PC-3 (cell line): ENCODE results near the gene THADA. TPM values are rescaled to one million over a fixed set of nuclear protein-coding genes. Genes with fewer than 3 reads are reported as not detected.

Experiments used
- ATAC-seq: fragments of 200-7000 bp; cut with Tn5 transposase; 2 replicates; pipeline ENCODE4 v1.9.1; 2020; ENCODE audit warnings: mild to moderate bottlenecking, moderate library complexity
- BruUV-seq: library from RNA; stranded (reverse); fragments of 400-500 nt; replicated peaks from 2 replicates; lab custom pipeline; 2021; lab: Mats Ljungman, UMichigan
- CTCF ChIA-PET: fragments of 300-600 bp; sonication (Branson Sonifier 250); formaldehyde crosslinking; loops from one replicate; lab custom pipeline; 2022; ENCODE audit warnings: antibody characterized with exemption; lab: Charles Lee
- POLR2A ChIA-PET: fragments of 300-600 bp; sonication (Branson Sonifier 250); formaldehyde crosslinking; loops from one replicate; lab custom pipeline; 2022; ENCODE audit warnings: antibody characterized with exemption; ENCODE audit not compliant: unreplicated experiment; lab: Charles Lee
- DNase-seq: peaks from one replicate; pipeline ENCODE4 v3.0.0-alpha.2; 2015
- H2AFZ ChIP-seq: fragments of 300-600 bp; sonication (generic); 2 replicates; pipeline ENCODE4 v1.6.0; 2016; ENCODE audit warnings: antibody characterized with exemption, low read length
- H3F3A ChIP-seq: fragments of 300-600 bp; sonication (generic); one replicate; pipeline ENCODE4 v1.6.0; 2017; ENCODE audit warnings: antibody characterized with exemption, low read length, control low read depth, mild to moderate bottlenecking; ENCODE audit not compliant: unreplicated experiment
- H3K27ac ChIP-seq: fragments of 300-600 bp; sonication (generic); 2 replicates; pipeline ENCODE4 v1.5.1; 2016; ENCODE audit warnings: mild to moderate bottlenecking, low read length
- H3K27me3 ChIP-seq: fragments of 300-600 bp; sonication (generic); 2 replicates; pipeline ENCODE4 v1.6.1; 2016; ENCODE audit warnings: low read length, mixed read lengths
- H3K36me3 ChIP-seq: fragments of 300-600 bp; sonication (generic); 2 replicates; pipeline ENCODE4 v1.6.1; 2016; ENCODE audit warnings: low read depth, mixed run types, low read length, mixed read lengths
- H3K4me1 ChIP-seq: fragments of 300-600 bp; sonication (generic); 2 replicates; pipeline ENCODE4 v1.5.1; 2016; ENCODE audit warnings: low read length; ENCODE audit not compliant: insufficient read depth
- H3K4me2 ChIP-seq: fragments of 300-600 bp; sonication (generic); 2 replicates; pipeline ENCODE4 v1.6.0; 2016; ENCODE audit warnings: low read length
- H3K4me3 ChIP-seq: fragments of 300-600 bp; sonication (generic); 2 replicates; pipeline ENCODE4 v1.5.1; 2016; ENCODE audit warnings: mild to moderate bottlenecking, low read length, mixed read lengths
- H3K79me2 ChIP-seq: fragments of 300-600 bp; sonication (generic); 2 replicates; pipeline ENCODE4 v1.6.1; 2017; ENCODE audit warnings: low read length, mixed read lengths
- H3K9ac ChIP-seq: fragments of 300-600 bp; sonication (generic); 2 replicates; pipeline ENCODE4 v1.6.0; 2016; ENCODE audit warnings: mild to moderate bottlenecking, low read length
- H3K9me2 ChIP-seq: fragments of 300-600 bp; sonication (generic); replicated peaks from 2 replicates; pipeline ENCODE4 v1.6.1; 2016; ENCODE audit warnings: mixed run types, low read length, mixed read lengths
- H3K9me3 ChIP-seq: fragments of 300-600 bp; sonication (generic); 2 replicates; pipeline ENCODE4 v1.6.1; 2016; ENCODE audit warnings: low read length, mixed read lengths
- H4K20me1 ChIP-seq: fragments of 300-600 bp; sonication (generic); 2 replicates; pipeline ENCODE4 v1.6.1; 2016; ENCODE audit warnings: low read length, mixed read lengths
- CTCF ChIP-seq: fragments of 300-600 bp; sonication (generic); conservative IDR thresholded peaks from 2 replicates; pipeline ENCODE4 v1.5.1; 2017; ENCODE audit warnings: antibody characterized with exemption, low read depth, mild to moderate bottlenecking, low read length
- EZH2 ChIP-seq: fragments of 300-600 bp; sonication (generic); IDR thresholded peaks from one replicate; pipeline ENCODE4 v1.6.1; 2017; ENCODE audit warnings: antibody characterized with exemption, mild to moderate bottlenecking, low read length; ENCODE audit not compliant: unreplicated experiment
- EZH2phosphoT487 ChIP-seq: fragments of 300-600 bp; sonication (generic); IDR thresholded peaks from 2 replicates; pipeline ENCODE4 v1.6.1; 2018; ENCODE audit warnings: mild to moderate bottlenecking, antibody characterized with exemption, low read length, borderline replicate concordance
- intact Hi-C: fragments of 100-400 bp; cut with micrococcal nuclease; formaldehyde crosslinking; loops from 2 replicates; pipeline ENCODE4 v1.9.0; 2023
- total RNA-seq: library from RNA; depleted of rRNA; stranded (reverse); fragments of >200 nt; gene quantifications from 2 replicates; pipeline ENCODE4 v1.2.3, GENCODE V29; 2014

Gene THADA
- total RNA-seq, 1 experiment from 2014 or later = 33.6 TPM

GRCh38 chr2:43509886-43510285 is 86.0 kb downstream of the THADA start:
- ChIA-PET POLR2A (no interaction called here), CTCF (no interaction called here)
- intact Hi-C loops = no loop called here
- H3K9me2 ChIP-seq = no peaks in the 10 kb centered on the region
- H3K36me3 ChIP-seq = peaks cover 19% of the 10 kb centered on the region; the same call in 1 of the 2 replicates
- no peak overlapping the region for H3K9ac ChIP-seq
- no peaks in the 10 kb centered on the region for H4K20me1 ChIP-seq
- no peaks in the 10 kb centered on the region for H3K79me2 ChIP-seq
- H3K4me3 ChIP-seq = no peak overlapping the region
- ATAC-seq (no peak), DNase-seq (no peak)
- no peaks in the 10 kb centered on the region for H3K27me3 ChIP-seq
- no peak overlapping the region for H2AFZ ChIP-seq
- no peaks in the 10 kb centered on the region for H3K9me3 ChIP-seq
- peaks cover 12% of the 10 kb centered on the region for H3K4me1 ChIP-seq
- no peak for TF ChIP-seq EZH2
- TF ChIP-seq EZH2phosphoT487 = no peak
- TF ChIP-seq CTCF = no peak
- BruUV-seq = no TSS peak
- H3K27ac ChIP-seq = no peak overlapping the region
- no peaks in the 10 kb centered on the region for H3F3A ChIP-seq
- no peak overlapping the region for H3K4me2 ChIP-seq

- no peak overlapping the region for H2AFZ ChIP-seq
- peaks cover 12% of the 10 kb centered on the region for H3K4me1 ChIP-seq
- no peak overlapping the region for H3K4me2 ChIP-seq
- BruUV-seq = no TSS peak
- no peaks in the 10 kb centered on the region for H3K9me2 ChIP-seq
- DNase-seq (no peak), ATAC-seq (no peak)
- peaks cover 21% of the 10 kb centered on the region; the same call in 1 of the 2 replicates for H3K36me3 ChIP-seq
- H3K9ac ChIP-seq = no peak overlapping the region
- intact Hi-C loops = no loop called here
- no peaks in the 10 kb centered on the region for H3K79me2 ChIP-seq
- H3K9me3 ChIP-seq = no peaks in the 10 kb centered on the region
- POLR2A ChIA-PET = no interaction called here
- no peaks in the 10 kb centered on the region for H3F3A ChIP-seq
- CTCF ChIA-PET = no interaction called here
- no peaks in the 10 kb centered on the region for H4K20me1 ChIP-seq
- no peaks in the 10 kb centered on the region for H3K27me3 ChIP-seq
- no peak overlapping the region for H3K27ac ChIP-seq
- H3K4me3 ChIP-seq = no peak overlapping the region
- TF ChIP-seq EZH2phosphoT487 (no peak), EZH2 (no peak)
These were observed 87.6 kb downstream of the THADA start for GRCh38 chr2:43508209-43508608.

GRCh38 chr2:43507137-43507536 is 88.7 kb downstream of the THADA start:
- no peaks in the 10 kb centered on the region for H3K9me3 ChIP-seq
- no peaks in the 10 kb centered on the region for H4K20me1 ChIP-seq
- intact Hi-C loops = no loop called here
- H3K9me2 ChIP-seq = no peaks in the 10 kb centered on the region
- POLR2A ChIA-PET = interaction anchor here (0.5 kb wide), 1 partner anchor 34 kb away, joined by 6 read pairs; no protein-coding TSS in a partner anchor
- H3K79me2 ChIP-seq = no peaks in the 10 kb centered on the region
- peaks cover 12% of the 10 kb centered on the region for H3K4me1 ChIP-seq
- CTCF ChIA-PET = no interaction called here
- no peaks in the 10 kb centered on the region for H3K27me3 ChIP-seq
- no TSS peak for BruUV-seq
- no peak overlapping the region for H3K4me2 ChIP-seq
- no peak overlapping the region for H2AFZ ChIP-seq
- DNase-seq (peak; percentile 72), ATAC-seq (peak; percentile 99)
- no peak overlapping the region for H3K4me3 ChIP-seq
- no peak for TF ChIP-seq CTCF
- no peak for TF ChIP-seq EZH2phosphoT487
- no peak for TF ChIP-seq EZH2
- no peak overlapping the region for H3K9ac ChIP-seq
- H3K36me3 ChIP-seq = peaks cover 18% of the 10 kb centered on the region; the same call in 1 of the 2 replicates
- no peak overlapping the region for H3K27ac ChIP-seq
- no peaks in the 10 kb centered on the region for H3F3A ChIP-seq
